Astrocyte (in vitro differentiated cells and primary cell): ENCODE results near the gene ZNF526.

Experiments used
- CTCF ChIP-seq: IDR thresholded peaks from 2 replicates; pipeline ENCODE4 v1.5.1; 2011; ENCODE audit warnings: low read depth, mild to moderate bottlenecking, inconsistent platforms, low read length, moderate library complexity; ENCODE audit not compliant: insufficient read depth
- EZH2 ChIP-seq: IDR thresholded peaks from 2 replicates; pipeline ENCODE4 v1.6.1; 2012; ENCODE audit warnings: mild to moderate bottlenecking, low read length, inconsistent platforms; ENCODE audit not compliant: insufficient read depth

GRCh38 chr19:42225718-42226292 is 5.7 kb downstream of the ZNF526 start:
- no peak for TF ChIP-seq CTCF
- TF ChIP-seq EZH2: no peak
